ENCODE results near the gene NQO1. TPM values are rescaled to one million over a fixed set of nuclear protein-coding genes. Genes with fewer than 3 reads are reported as not detected.

The NQO1 gene
- total and polyA plus RNA-seq, 2 of the 13 experiments (the other 11 are each of a cell fraction or from before 2014, with no cell fraction given): 464 to 1,060 TPM

DNA sequence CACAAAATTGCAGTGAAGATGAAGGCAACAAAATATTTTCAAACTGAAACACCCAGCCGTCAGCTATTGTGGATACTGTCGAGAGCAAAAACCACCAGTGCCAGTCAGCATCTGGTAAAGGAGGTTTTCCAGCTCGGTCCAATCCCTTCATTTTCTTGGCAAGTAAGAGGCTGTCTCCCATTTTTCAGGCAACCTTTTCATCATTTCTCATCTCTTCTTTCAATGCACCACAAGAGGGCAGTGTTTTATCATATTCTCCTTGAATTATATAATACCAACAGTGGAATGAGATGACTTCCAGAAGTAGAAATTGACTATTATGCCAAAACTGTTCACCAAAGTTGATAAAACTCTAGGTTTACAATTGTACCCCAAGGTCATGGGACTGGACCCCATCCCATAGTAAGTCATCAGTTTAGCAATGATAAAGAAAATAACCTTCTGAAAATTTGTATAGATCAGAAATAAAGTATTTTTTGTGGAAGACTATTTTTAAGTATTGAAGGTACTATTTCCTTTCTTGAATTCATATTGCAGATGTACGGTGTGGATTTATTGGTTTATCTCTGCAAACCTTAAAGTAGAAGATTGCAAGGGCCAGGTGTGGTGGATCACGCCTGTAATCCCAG, 16.8 kb downstream of the NQO1 start (continued):
- TF ChIP-seq TEF (CRISPR knock-in tag; IDR thresholded peaks at IDR 0.05) (peak; percentile 98), LBX2 (CRISPR knock-in tag; IDR thresholded peaks at IDR 0.05; ENCODE audit: borderline replicate concordance) (no peak), SNAI1 (CRISPR knock-in tag; IDR thresholded peaks at IDR 0.05; ENCODE audit: borderline replicate concordance) (no peak), KAT2B (IDR thresholded peaks at IDR 0.05; ENCODE audit: borderline replicate concordance, low read depth, low read length) (no peak), ZMAT5 (CRISPR knock-in tag; IDR thresholded peaks at IDR 0.05; ENCODE audit: borderline replicate concordance, low read depth) (no peak), PHF5A (CRISPR knock-in tag; IDR thresholded peaks at IDR 0.05; ENCODE audit: low read depth, unreplicated experiment) (no peak), ZNF451 (CRISPR knock-in tag; IDR thresholded peaks at IDR 0.05) (no peak), ZNF598 (CRISPR knock-in tag; IDR thresholded peaks at IDR 0.05; ENCODE audit: borderline replicate concordance) (no peak), RCOR2 (CRISPR knock-in tag; IDR thresholded peaks at IDR 0.05) (peak; percentile 40; the same call in 1 of the 2 replicates), RXRB (CRISPR knock-in tag; IDR thresholded peaks at IDR 0.05; ENCODE audit: borderline replicate concordance) (peak; percentile 67; the same call in 1 of the 2 replicates), FOXA3 (CRISPR knock-in tag; IDR thresholded peaks at IDR 0.05) (peak; percentile 48; the same call in 1 of the 2 replicates), ARNT2 (CRISPR knock-in tag; IDR thresholded peaks at IDR 0.05; ENCODE audit: low read depth) (no peak), NR2C2 (CRISPR knock-in tag; IDR thresholded peaks at IDR 0.05; ENCODE audit: borderline replicate concordance) (no peak), NFRKB (IDR thresholded peaks at IDR 0.05) (no peak), HOXA5 (CRISPR knock-in tag; IDR thresholded peaks at IDR 0.05) (0 out of 2 replicates have a peak, but pooled peaks have one; percentile 15), GFI1 (CRISPR knock-in tag; IDR thresholded peaks at IDR 0.05; ENCODE audit: borderline replicate concordance) (peak; percentile 59), THAP8 (CRISPR knock-in tag; IDR thresholded peaks at IDR 0.05; ENCODE audit: borderline replicate concordance) (no peak), POLR2G (IDR thresholded peaks at IDR 0.05; ENCODE audit: low read depth, low read length) (0 out of 2 replicates have a peak, but pooled peaks have one; percentile 9), ZNF800 (CRISPR knock-in tag; IDR thresholded peaks at IDR 0.05) (peak; percentile 62; the same call in 1 of the 2 replicates), KAT8 (CRISPR knock-in tag; IDR thresholded peaks at IDR 0.05) (0 out of 2 replicates have a peak, but pooled peaks have one; percentile 50), PRMT3 (CRISPR knock-in tag; IDR thresholded peaks at IDR 0.05; ENCODE audit: borderline replicate concordance, low read depth) (no peak)
- TF ChIP-seq, protein P1, sequence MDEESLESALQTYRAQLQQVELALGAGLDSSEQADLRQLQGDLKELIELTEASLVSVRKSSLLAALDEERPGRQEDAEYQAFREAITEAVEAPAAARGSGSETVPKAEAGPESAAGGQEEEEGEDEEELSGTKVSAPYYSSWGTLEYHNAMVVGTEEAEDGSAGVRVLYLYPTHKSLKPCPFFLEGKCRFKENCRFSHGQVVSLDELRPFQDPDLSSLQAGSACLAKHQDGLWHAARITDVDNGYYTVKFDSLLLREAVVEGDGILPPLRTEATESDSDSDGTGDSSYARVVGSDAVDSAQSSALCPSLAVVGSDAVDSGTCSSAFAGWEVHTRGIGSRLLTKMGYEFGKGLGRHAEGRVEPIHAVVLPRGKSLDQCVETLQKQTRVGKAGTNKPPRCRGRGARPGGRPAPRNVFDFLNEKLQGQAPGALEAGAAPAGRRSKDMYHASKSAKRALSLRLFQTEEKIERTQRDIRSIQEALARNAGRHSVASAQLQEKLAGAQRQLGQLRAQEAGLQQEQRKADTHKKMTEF (CRISPR knock-in tag; IDR thresholded peaks at IDR 0.05): peak; percentile 57; the same call in 1 of the 2 replicates
- TF ChIP-seq, protein P2, sequence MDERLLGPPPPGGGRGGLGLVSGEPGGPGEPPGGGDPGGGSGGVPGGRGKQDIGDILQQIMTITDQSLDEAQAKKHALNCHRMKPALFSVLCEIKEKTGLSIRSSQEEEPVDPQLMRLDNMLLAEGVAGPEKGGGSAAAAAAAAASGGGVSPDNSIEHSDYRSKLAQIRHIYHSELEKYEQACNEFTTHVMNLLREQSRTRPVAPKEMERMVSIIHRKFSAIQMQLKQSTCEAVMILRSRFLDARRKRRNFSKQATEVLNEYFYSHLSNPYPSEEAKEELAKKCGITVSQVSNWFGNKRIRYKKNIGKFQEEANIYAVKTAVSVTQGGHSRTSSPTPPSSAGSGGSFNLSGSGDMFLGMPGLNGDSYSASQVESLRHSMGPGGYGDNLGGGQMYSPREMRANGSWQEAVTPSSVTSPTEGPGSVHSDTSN (CRISPR knock-in tag; IDR thresholded peaks at IDR 0.05): no peak

All from HepG2 (cell line).